ENCODE measurements around the gene CNTLN.
"Not testable (repeated sequence)": the region's sequence is repeated elsewhere in the genome, so short reads cannot be mapped to it uniquely, and the experiment has no call there.

Gene CNTLN

GRCh38 chr9:17332115-17332514, 197.3 kb downstream of the CNTLN start:
- intact Hi-C loops (cut with DNase I; ENCODE audit: low total_unique reads), result no loop called here
- Histone ChIP-seq H3K27me3 (no peaks in the 10 kb centered on the region), H3K27ac (no peak overlapping the region), H3K4me1 (no peaks in the 10 kb centered on the region), H3K36me3 (peaks cover 4 to 15% (median 14%) of the 10 kb centered on the region in 3 donors), H3K9me3 (no peaks in the 10 kb centered on the region), H3K4me3 (no peak overlapping the region)
- DNase-seq, result no peak
- no peak for TF ChIP-seq CTCF (IDR thresholded peaks at IDR 0.05)

- H3K27me3 ChIP-seq, result no peaks in the 10 kb centered on the region
- H3K4me3 ChIP-seq, result no peak overlapping the region
- no peak for TF ChIP-seq CTCF (IDR thresholded peaks at IDR 0.05)
- peaks cover 0 to 30% (median 12%) of the 10 kb centered on the region in 3 donors for H3K36me3 ChIP-seq
- H3K27ac ChIP-seq, result no peak overlapping the region
- no peaks in the 10 kb centered on the region for H3K9me3 ChIP-seq
- no peaks in the 10 kb centered on the region for H3K4me1 ChIP-seq
- no peak for DNase-seq
- intact Hi-C loops (cut with DNase I; ENCODE audit: low total_unique reads), result no loop called here
Measured at GRCh38 chr9:17339156-17339555, 204.3 kb downstream of the CNTLN start.

GRCh38 chr9:17342696-17343095, 207.9 kb downstream of the CNTLN start:
- Histone ChIP-seq H3K9me3 (no peaks in the 10 kb centered on the region), H3K4me3 (no peak overlapping the region), H3K36me3 (peaks cover 5 to 36% (median 14%) of the 10 kb centered on the region in 3 donors), H3K27ac (no peak overlapping the region), H3K4me1 (no peaks in the 10 kb centered on the region), H3K27me3 (no peaks in the 10 kb centered on the region)
- DNase-seq, result no peak
- no peak for TF ChIP-seq CTCF (IDR thresholded peaks at IDR 0.05)
- intact Hi-C loops (cut with DNase I; ENCODE audit: low total_unique reads), result no loop called here

- Histone ChIP-seq H3K27ac (no peak overlapping the region), H3K36me3 (peaks cover 9 to 11% (median 11%) of the 10 kb centered on the region in 3 donors), H3K9me3 (no peaks in the 10 kb centered on the region), H3K4me3 (no peak overlapping the region), H3K4me1 (no peaks in the 10 kb centered on the region), H3K27me3 (no peaks in the 10 kb centered on the region)
- no peak for DNase-seq
- TF ChIP-seq CTCF (IDR thresholded peaks at IDR 0.05), result no peak
- intact Hi-C loops (cut with DNase I; ENCODE audit: low total_unique reads), result no loop called here
Measured at GRCh38 chr9:17349831-17350230, 215.0 kb downstream of the CNTLN start.

- peaks cover 9 to 15% (median 11%) of the 10 kb centered on the region in 3 donors for H3K36me3 ChIP-seq
- intact Hi-C loops (cut with DNase I; ENCODE audit: low total_unique reads); H3K4me3 ChIP-seq; H3K9me3 ChIP-seq; DNase-seq; H3K4me1 ChIP-seq; H3K27ac ChIP-seq; H3K27me3 ChIP-seq: not testable (repeated sequence)
Measured at GRCh38 chr9:17354006-17354405, 219.2 kb downstream of the CNTLN start.

- Histone ChIP-seq H3K27me3 (no peaks in the 10 kb centered on the region), H3K27ac (no peak overlapping the region), H3K9me3 (no peaks in the 10 kb centered on the region), H3K4me1 (no peaks in the 10 kb centered on the region), H3K4me3 (no peak overlapping the region), H3K36me3 (no peaks in the 10 kb centered on the region)
- TF ChIP-seq CTCF (IDR thresholded peaks at IDR 0.05), result no peak
- intact Hi-C loops (cut with DNase I; ENCODE audit: low total_unique reads), result no loop called here
- no peak for DNase-seq
Measured at GRCh38 chr9:17361378-17361777, 226.5 kb downstream of the CNTLN start.

All from tibial artery (tissue), 4 donors.